Left renal cortex interstitium (tissue), 4 donors: Measurements from ENCODE around the gene GJC3. TPM values are rescaled to one million over a fixed set of nuclear protein-coding genes. Genes with fewer than 3 reads are reported as not detected.
A peak's percentile ranks its signal among the peaks of the same experiment; 100 is the strongest.
"Not testable (repeated sequence)": the region's sequence is repeated elsewhere in the genome, so short reads cannot be mapped to it uniquely, and the experiment has no call there.

Source experiments
- DNase-seq, 4 donors: peaks; one replicate each; pipeline ENCODE4 v3.0.0-alpha.2; 2013; ENCODE audit warnings: low read depth in 4 of 4, low spot score in 2 of 4, missing footprints in 1 of 4
- polyA plus RNA-seq, 4 donors: library from polyadenylated mRNA; unstranded; fragments of 120-200 nt; gene quantifications; one replicate each; pipeline ENCODE4 v1.2.1, GENCODE V29; 2013; ENCODE audit not compliant: insufficient read length in 4 of 4

The GJC3 gene, protein sequence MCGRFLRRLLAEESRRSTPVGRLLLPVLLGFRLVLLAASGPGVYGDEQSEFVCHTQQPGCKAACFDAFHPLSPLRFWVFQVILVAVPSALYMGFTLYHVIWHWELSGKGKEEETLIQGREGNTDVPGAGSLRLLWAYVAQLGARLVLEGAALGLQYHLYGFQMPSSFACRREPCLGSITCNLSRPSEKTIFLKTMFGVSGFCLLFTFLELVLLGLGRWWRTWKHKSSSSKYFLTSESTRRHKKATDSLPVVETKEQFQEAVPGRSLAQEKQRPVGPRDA
- 1 to 10 TPM in 3 of 4 donors, under 1 TPM in 1; 0.76 to 1.4 (median 1.2) TPM for polyA plus RNA-seq

DNA sequence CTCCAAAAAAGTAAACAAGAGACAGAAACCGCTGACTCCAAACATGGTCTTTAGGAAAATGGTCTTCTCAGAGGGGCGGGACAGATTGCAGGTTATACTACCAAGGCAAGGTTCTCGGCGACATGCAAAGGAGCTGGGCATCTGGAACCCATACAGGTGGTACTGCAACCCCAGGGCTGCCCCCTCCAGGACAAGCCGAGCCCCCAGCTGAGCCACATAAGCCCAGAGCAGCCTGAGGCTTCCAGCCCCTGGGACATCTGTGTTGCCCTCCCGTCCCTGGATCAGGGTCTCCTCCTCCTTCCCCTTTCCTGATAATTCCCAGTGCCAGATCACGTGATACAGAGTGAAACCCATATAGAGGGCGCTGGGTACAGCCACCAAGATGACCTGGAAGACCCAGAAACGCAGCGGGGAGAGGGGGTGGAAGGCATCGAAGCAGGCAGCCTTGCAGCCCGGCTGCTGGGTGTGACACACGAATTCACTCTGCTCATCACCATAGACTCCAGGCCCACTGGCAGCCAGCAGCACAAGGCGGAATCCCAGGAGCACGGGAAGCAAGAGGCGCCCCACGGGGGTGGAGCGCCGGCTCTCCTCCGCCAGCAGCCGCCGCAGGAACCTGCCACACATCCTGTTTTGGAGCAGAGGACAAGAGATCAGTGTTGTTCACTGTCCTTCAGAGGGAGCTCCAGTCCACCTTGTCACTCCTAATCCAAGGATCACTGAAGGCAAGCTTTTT lies at the start of gene GJC3:
Gene GJC3, minus strand, starts transcription at position 627 of the 736 bp plus-strand sequence. Its CDS starts 0 bp downstream, at position 627.
- peak in 1 of 4 donors; percentile 16 for DNase-seq

DNA sequence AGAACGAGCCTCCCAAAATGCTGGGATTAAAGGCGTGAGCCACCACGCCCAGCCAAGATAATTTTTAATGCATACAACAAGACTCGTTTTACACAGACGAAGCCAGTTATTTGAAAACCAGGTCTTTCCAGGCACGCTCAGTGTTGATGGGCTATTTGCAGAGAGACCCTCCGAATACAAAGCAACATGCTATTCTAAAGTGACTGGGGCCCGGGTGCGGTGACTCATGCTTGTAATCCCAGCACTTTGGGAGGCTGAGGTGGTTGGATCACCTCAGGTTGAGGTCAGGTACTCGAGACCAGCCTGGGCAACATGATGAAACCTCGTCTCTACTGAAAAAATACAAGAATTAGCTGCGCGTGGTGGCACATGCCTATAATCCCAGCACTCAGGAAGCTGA lies 47.2 kb upstream of the GJC3 start:
- no peak for DNase-seq

DNA sequence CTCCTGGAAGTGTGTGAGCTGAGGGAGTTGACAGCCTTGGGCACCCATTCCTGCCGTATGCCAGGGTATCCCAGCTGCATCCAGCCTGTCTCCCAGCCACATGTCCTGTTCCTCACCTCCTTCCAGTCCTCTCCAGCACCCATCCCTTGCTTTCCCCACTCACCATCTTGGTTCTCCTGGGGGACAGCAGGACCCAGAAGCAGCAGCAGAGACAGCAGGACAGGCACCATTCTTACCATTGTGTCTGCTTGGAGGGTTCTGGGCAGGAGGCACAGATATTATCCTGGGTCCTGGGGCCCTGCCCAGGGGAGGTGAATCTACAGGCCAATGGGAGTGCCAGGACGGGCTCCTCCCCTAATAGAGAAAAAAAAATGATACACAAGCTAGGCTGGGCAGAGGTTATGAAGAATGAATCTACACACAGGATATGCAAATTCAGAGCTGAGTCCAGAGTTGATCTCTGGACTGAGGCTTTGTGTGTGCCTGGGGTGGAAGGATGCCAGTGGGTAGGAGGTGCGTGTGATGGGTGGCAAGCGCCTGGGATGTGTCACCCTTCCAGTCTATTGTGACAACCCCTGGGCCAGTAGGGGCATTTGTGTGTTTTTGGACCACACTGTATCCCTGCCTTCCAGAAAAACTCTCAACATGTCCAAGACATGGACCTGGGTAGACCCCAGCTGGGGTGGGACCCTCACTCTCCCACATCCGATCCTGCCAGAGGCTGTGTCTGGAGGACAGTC lies 46.5 kb upstream of the GJC3 start, which contains the start of gene AZGP1:
Gene AZGP1, minus strand, starts transcription at position 250 of the 740 bp plus-strand sequence. Its CDS starts 11 bp downstream, at position 239.
- no peak for DNase-seq

DNA sequence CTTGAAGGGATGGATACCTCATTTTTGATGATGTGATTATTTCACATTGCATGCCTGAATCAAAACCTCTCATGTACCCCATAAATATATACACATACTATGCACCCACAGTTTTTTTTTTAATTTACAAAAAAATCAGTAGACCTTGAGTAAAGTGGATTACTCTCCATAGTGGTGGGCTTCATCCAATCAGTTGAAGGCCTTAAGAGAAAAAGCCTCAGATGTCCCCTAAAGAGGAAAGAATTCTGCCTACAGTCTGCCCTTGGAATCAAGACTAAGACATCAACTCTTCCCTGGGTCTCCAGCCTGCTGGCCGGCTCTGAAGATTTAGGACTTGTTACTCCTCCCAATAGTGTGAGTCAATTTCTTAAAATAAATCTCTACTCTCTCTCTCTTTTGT lies 45.3 kb upstream of the GJC3 start:
- DNase-seq, result no peak

DNA sequence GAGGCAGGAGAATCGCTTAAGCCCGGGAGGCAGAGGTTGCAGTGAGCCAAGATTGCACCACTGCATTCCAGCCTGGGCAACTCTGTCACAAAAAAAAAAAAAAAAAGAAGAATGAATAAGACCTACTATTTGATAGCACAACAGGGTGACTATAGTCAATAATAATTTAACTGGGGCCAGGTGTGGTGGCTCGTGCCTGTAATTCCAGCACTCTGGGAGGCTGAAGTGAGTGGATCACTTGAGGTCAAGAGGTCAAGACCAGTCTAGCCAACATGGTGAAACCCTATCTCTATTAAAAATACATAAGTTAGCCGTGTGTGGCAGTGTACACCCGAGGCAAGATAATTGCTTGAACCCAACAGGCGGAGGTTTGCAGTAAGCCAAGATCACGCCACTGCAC lies 44.4 kb upstream of the GJC3 start:
- not testable (repeated sequence) for DNase-seq

DNA sequence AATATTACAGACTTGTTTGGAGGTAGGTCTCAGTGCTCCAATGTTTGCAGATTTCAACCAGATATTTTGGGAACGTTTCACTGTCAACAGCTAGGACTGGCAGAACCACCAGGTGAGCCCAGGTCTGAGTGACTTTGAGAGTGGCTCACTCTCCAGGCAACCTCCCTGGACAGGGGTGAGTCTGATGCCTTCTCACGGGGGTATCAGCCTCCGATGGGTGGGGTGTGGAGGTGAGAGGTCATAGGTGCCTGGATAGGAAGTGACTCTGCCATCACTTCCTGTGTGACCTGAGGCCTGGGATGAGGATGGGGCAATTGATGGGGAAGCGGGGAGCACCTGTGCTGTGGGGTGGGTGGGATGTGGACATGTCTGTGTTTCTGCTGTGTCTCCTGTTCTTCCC lies 41.8 kb upstream of the GJC3 start:
- no peak for DNase-seq

DNA sequence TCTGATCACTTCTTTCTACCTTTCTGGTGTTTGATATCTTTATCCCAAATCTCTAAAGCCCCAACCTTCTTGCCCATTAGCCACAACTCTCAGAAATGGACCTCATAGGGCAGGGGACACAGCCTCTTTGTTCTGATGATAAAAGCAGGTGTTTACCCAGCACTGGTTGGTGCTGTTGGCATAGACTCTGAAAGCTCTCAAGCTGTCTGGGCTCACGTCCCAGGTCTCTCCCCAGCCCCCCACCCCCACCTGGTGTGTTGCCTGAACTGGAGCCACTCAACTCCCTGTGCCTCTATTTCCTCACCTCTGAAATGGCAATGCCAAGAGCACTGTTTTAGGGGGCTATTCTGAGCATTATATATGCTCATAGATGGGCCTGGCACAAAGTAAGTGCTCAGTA lies 40.4 kb upstream of the GJC3 start:
- DNase-seq, result not testable (repeated sequence)

DNA sequence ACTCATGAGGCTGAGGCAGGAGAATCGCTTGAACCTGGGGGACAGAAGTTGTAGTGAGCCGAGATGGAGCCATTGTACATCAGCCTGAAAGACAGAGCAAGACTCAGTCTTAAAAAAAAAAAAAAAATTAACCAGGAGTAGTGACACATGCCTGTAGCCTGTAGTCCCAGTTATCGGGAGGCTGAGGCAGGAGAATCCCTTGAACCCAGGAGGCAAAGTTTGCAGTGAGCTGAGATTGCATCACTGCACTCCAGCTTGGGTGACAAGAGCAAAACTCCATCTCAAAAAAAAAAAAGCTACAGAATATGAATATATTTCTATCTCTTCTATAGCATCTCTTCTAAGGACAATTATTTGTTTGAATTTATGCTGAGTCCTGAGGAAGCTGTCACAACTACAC lies 39.9 kb upstream of the GJC3 start:
- no peak for DNase-seq

DNA sequence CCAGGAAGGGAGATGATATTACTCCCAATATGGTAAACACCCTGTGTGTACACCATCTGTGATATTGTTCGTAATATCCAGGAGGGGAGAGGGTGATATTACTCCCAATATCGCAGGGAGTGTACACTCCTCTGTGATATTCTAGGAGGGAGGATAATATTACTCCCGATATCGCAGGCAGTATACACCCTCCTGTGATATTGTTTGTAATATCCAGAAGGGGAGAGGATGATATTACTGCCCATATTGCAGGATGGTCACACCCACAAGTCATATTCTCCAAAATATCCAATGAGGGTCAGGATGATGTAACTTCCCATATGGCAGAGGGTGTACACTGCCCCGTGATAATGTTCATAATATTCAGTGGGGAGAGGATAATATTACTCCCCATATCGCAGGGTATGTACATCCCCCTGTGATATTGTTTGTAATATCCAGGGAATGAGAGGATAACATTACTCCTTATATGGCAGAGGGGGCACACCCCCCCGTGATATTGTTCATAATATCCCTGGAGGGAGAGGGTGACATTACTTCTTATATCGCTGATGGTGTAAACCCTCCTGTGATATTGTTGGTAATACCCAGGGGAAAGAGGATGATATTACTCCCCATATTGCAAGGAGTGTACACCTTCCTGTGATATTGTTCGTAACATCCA lies 29.3 kb upstream of the GJC3 start:
- no peak for DNase-seq

DNA sequence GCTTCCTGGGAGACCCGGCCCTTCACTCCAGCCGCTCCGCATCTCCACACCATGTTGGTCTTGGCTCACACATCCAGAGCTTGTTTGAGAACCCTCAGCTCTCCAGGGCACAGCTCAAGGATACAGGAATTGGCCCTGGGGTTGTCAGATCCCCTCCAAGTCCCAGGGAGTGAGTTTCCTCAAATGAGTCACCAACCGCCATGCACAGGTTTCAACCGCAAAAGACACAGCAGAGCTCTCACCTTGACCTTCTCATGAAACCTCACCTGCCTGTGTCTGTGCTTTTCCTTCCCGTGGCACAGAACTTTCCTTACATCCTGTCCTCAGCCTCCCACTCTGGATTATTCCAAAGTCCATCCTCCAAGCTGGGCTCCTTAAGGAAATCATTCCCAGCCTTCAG lies 25.8 kb upstream of the GJC3 start:
- DNase-seq, result no peak

DNA sequence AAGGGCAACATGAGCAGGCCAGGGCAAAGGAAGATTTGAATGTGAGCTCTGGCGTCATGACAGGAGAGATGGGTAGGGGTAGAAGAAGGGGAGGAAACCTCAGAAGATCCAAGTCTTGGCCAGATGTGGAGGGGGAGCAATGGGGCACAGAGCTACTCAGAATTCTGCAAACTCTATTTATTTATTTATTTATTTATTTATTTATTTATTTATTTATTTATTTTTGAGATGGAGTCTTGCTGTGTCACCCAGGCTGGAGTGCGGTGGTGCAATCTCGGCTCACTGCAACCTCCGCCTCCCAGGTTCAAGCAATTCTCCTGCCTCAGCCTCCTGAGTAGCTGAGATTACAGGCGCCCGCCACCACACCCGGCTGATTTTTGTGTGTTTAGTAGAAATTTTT lies 25.2 kb upstream of the GJC3 start:
- not testable (repeated sequence) for DNase-seq

DNA sequence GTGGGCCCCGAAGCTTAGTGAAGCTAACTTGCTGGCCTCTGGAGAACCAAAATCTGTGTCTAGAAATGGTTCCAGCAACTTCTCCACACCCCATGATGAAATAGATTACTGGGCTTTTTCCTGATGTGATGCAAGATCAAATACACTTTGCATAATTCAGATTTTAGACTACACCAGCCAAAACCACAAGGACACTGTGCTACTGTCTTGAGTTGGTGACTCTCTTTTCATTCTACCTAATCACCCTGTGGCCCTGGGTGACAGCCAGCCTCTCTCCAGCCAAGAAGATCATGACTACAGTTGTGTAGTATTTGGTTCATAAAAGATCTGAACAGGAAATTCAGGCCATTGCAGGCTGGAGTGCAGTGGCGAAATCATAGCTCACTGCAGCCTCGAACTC lies 24.2 kb upstream of the GJC3 start:
- no peak for DNase-seq

DNA sequence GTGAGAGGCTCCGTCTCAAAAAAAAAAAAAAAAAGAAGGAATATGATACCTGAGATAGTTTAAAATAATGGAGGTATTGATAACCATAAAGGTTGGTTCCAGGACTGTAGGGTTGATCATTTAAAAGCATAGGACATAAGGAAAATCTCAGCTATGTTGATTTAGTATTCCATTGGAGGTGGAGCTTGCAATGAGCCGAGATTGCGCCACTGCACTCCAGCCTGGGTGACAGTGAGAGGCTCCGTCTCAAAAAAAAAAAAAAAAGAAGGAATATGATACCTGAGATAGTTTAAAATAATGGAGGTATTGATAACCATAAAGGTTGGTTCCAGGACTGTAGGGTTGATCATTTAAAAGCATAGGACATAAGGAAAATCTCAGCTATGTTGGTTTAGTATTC lies 23.2 kb upstream of the GJC3 start:
- not testable (repeated sequence) for DNase-seq

DNA sequence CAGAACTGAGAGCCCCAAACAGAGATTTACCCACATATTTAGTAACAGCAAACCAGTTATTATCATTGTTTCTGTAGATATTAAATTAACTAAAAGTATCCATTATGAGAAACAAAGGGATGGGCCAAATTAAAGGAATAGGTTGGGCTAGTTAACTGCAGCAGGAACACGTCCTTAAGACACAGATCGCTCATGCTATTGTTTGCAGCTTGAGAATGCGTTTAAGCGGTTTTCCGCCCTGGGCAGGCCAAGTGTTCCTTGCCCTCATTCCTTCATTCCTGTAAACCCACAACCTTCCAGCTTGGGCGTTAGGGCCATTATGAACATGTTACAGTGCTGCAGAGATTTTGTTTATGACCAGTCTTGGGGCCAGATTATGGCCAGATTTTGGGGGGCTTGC lies 21.4 kb upstream of the GJC3 start:
- not testable (repeated sequence) for DNase-seq

DNA sequence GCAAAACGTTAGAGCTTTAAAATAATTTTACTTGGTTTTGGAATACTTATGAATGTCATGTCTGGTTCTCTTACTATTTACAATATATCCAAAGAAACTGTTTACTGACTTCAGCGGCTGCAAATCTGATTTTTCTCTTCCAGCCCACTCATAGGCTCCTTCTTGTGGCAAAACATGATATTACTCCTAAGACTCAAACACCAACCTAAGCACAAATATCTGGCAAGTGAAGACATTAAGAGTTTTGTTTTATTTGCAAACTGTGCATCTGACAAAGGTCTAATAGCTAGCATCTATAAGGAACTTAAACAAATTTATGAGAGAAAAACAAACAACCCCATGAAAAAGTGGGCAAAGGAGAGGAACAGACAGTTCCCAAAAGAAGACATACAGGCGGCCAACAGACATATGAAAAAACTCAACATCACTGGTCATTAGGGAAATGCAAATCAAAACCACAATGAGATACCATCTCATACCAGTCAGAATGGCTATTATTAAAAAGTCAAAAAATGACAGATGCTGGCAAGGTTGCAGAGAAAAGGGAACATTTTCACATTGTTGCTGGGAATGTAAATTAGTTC lies 20.3 kb upstream of the GJC3 start:
- DNase-seq, result no peak

DNA sequence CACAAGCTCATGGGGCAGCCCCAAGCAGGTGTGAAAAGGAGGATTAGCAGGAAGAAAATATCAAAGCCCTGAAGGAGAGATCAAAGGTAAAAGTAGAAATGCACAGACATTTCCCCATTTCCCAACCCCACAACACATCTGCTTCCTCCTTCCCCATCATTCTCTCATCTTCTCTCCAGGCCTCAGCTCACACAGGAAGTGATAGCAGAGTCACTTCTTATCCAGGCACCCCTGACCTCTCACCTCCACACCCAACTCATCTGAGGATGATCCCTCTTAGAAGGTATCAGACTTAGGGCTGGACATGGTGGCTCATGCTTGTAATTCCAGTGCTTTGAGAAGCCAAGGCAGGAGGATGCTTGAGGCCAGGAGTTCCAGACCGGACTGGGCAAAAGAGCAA lies 18.2 kb upstream of the GJC3 start:
- no peak for DNase-seq

DNA sequence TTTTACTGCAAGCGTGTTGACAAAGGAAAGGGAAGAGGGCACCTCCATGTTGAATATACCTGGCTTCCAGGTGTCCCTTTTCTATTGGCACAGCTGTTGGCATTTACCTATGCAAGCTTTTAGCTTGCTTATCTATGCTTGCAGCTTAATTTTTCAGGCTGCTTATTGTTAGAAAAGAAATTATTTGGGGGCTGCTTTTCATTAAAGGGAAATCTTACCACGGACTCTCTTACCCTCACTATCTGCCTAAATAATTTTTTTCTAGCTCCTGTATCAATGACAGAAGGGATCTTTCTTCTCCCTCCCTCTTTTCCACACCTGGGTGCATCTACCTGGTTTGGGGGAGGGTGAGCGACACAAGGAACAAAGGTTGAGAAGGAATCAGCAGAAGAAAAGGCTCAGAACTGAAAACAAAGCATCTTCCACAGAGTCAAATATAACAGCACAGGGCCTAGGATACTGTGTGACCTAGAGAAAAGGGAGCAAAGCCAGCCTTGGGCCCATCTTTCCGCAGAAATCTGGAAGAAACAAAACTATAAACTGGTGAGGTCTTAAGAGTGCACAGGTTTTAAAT lies 15.2 kb upstream of the GJC3 start:
- no peak for DNase-seq

DNA sequence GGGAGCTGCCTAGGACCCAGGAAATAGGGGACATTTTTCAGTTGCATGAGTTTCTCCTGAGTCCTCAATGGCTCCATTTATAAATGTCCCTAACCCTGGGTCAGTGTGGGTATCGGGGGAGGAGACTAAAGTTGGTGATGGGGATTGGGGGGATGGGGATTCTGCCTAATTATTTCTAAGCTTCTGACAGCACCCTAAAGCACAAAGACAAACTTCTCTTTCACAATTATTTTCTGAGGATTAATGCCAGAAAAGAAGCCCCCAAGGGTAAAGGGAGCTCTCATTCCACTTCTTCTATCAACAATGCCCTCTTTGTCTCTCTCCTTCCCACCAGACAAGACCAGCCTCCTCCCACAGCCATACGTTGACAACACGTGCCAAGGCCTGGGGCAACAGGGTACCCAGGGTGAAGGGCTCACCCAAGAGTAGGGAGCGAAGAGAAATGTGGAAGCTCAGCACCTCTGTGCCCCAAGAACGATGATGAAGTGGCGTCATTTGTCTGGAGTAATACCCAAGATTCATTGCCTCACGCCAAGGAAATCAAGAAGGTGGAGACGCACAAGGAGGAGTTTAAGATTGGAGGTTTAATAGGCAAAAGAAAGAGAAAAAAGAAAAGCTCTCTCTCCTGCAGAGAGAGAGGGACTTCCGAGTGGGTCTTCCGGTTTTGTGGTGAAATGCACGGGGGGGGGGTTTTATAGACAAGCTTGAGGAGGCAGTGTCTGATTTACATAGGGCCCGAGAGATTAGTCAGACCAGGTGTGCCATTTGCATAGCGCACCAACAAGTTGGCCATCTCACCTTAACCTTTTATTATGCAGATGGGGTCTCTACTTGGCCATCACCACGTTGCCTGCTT lies 14.4 kb upstream of the GJC3 start:
- no peak for DNase-seq

DNA sequence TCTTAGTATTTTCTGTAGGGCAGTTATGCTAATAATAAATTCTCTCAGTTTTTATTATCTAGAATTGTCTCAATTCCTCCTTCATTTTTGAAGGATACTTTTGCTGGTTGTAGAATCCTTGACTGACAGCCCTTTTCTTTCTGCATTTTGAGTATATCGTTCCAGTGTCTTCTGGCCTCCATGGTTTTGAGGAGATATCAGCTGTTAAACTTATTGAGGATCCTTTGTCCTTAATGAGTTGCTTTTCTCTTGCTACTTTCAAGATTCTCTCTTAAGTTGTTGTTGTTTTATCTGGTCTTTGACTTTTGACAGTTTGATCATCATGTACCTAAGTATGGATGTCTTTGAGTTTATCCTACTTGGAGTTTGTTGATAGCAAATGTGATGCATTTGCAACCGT lies 8.9 kb upstream of the GJC3 start:
- DNase-seq, result no peak
